Left renal pelvis (tissue), 4 donors: ENCODE results near the gene PRSS21. TPM values are rescaled to one million over a fixed set of nuclear protein-coding genes. Genes with fewer than 3 reads are reported as not detected.
A peak's percentile ranks its signal among the peaks of the same experiment; 100 is the strongest.

ENCODE experiments used
- DNase-seq, 4 donors: peaks; one replicate each; pipeline ENCODE4 v3.0.0-alpha.2; 2013; ENCODE audit warnings: low read depth in 4 of 4, low spot score in 3 of 4
- polyA plus RNA-seq, 4 donors: library from polyadenylated mRNA; unstranded; fragments of 120-200 nt; gene quantifications; one replicate each; pipeline ENCODE4 v1.2.1, GENCODE V29; 2013; ENCODE audit not compliant: insufficient read length in 4 of 4

PRSS21 gene, protein sequence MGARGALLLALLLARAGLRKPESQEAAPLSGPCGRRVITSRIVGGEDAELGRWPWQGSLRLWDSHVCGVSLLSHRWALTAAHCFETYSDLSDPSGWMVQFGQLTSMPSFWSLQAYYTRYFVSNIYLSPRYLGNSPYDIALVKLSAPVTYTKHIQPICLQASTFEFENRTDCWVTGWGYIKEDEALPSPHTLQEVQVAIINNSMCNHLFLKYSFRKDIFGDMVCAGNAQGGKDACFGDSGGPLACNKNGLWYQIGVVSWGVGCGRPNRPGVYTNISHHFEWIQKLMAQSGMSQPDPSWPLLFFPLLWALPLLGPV
- under 1 TPM in 1 of 4 donors, not detected in 3; 0.44 TPM for polyA plus RNA-seq

DNA sequence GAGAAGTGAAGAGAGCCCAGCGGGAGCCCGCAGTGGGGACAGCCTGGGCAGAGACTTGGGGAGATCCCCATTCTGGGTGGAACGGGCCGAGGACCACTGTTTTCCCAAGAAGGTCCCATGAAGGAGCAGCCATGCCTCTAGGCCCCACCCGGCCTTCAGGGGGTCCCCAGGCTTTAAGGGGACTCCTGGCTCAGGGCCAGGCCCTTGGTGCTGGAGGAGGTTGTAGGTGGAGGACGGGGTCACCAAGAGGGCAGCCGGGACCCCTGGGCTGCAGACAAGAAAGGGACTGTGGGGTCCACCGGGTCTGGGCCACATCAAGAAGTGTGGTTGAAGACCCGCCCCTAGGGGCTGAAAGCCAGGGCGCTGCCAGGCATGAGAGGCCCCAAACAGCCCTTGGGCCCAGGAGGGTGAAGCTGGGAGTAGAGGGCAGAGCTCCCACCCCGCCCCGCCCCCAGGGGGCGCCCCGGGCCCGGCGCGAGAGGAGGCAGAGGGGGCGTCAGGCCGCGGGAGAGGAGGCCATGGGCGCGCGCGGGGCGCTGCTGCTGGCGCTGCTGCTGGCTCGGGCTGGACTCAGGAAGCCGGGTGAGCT, at the start of gene PRSS21:
TSS of gene PRSS21 (plus strand) at position 487 of the 589 bp plus-strand sequence. CDS start at position 519, 32 bp downstream.
- no peak for DNase-seq

DNA sequence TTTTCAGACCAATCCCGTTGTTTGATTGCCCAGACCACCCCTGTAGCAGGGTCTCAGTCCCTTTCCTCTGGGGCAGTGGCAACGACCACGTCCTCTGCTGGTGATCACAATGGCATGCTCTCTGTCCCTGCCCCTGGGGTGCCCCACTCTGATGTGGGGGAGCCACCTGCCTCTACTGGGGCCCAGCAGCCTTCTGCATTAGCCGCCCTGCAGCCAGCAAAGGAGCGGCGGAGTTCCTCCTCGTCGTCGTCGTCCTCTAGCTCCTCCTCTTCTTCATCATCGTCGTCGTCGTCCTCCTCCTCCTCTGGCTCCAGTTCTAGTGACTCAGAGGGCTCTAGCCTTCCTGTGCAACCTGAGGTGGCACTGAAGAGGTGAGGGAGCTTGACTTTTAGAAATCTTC, 49.1 kb upstream of the PRSS21 start:
- DNase-seq: no peak

- DNase-seq: no peak
Measured at GRCh38 chr16:2768403-2769089, 48.5 kb upstream of the PRSS21 start.

DNA sequence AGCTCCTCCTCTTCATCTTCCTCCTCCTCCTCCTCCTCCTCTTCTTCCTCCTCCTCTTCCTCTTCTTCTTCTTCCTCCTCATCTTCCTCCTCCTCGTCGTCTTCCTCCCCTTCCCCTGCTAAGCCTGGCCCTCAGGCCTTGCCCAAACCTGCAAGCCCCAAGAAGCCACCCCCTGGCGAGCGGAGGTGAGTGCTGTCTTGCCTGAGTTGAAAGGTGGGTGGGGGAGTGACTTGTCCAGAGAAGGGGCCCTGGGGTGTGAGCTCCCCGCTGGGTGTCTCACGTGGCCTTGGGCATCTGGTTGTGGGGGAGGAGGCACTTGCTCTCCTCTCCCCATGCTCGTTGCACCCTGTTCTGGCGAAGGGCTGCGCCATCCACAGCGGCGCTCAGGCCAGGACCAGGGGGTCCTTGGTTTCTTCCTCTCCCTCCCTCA, 47.9 kb upstream of the PRSS21 start:
- no peak for DNase-seq

- DNase-seq: no peak
Measured at GRCh38 chr16:2769675-2770056, 47.4 kb upstream of the PRSS21 start.

DNA sequence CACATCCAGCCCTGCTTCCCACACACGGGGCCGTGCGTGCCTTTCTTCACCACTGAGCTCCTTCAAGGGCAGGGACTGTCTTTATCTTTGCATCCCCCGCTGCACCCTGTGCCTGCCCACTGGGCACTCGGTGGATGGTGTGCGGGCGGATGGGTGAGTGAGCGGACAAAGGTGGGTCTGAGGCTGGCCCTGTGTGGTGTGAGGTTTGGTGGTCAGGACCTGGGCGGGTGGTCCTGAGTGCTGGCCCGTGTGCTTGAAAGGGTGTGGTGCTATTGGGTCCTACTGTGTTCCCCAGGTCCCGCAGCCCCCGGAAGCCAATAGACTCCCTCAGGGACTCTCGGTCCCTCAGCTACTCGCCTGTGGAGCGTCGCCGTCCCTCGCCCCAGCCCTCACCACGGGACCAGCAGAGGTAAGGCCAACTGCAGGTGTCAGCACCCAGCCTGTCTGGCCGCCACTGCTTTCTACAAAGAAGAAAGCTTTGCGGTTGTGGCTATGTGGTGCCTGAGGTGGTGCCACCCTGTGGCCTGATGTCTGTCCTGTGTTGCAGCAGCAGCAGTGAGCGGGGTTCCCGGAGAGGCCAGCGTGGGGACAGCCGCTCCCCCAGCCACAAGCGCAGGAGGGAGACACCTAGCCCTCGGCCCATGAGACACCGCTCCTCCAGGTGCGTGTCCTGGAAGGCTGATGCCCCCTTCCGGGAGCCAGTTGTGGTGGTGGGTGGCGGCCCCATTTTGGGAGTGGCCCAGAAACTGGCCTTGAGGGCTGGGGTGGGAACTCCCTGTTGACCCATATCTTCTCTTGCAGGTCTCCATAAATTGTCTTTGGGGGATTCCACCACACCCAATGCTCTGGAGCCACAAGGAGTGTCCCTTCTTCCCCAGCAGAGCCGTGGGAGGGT, 46.7 kb upstream of the PRSS21 start:
- DNase-seq: no peak

GRCh38 chr16:2771496-2772402, 45.3 kb upstream of the PRSS21 start:
- no peak for DNase-seq

DNA sequence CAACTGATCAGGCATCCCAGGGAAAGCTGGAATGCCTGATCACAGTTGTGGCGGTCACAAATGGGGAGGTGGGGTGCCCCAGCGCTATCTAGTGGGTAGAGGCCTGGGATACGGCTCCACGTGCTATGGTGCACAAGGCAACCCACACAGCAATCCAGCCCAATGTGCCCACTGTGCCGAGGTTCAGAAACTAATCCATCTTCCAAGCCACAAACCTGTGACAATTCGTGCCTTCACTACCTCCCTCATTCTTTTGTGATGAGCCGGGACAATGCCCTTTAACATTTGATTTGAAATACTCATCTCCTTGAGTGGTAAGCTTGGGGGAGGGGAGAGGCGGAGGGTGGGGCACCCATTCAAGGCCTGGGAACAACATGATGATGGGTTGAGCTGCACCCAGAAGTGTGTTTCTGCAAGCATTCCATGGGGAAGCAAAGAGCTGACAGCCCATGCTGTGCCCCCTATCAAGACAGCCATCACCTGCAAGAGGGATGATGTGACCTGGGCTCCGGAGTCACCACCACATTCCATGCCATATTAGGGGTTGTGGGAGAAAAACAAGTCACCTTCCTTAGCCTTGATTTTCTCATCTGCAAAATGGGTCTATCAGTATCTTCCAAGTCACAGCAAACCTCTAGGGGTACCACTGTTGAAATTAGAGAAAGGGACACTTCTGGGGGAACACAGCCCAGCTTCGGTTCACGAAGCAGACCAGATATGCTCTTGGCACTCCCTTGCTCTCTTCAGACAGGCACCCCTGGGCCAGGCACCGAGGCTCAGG, 43.7 kb upstream of the PRSS21 start:
- no peak for DNase-seq

GRCh38 chr16:2774161-2774891, 42.7 kb upstream of the PRSS21 start:
- no peak for DNase-seq

DNA sequence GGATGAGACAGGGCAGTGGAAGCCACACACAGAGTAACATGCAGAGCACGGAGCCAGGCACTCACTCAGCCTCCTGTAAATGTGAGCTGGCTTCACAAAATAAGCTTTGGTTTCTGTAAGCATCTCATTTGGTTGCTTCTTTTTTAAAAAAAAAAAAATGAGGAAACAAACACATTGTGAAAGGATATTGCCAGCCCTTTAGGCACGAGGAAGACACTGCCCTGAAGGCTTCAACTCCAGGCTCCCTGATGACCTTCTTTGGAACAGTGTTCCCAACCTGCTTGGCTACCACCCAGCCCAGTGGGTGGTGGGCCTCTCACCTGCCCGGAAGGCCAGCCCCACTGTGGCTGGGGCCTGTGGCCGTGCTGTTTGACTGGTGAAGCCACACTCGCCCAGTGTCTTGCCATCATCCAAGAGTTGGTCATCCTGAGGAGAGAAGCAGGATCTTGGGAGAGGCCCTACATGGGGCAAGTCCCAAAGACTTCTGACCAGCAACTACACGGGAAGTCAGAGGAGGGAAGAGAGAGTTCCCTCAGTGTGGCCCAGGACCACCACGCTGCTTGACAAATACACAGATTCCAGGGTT, 41.8 kb upstream of the PRSS21 start:
- no peak for DNase-seq

- DNase-seq: no peak
Measured at GRCh38 chr16:2775765-2776499, 41.1 kb upstream of the PRSS21 start.

DNA sequence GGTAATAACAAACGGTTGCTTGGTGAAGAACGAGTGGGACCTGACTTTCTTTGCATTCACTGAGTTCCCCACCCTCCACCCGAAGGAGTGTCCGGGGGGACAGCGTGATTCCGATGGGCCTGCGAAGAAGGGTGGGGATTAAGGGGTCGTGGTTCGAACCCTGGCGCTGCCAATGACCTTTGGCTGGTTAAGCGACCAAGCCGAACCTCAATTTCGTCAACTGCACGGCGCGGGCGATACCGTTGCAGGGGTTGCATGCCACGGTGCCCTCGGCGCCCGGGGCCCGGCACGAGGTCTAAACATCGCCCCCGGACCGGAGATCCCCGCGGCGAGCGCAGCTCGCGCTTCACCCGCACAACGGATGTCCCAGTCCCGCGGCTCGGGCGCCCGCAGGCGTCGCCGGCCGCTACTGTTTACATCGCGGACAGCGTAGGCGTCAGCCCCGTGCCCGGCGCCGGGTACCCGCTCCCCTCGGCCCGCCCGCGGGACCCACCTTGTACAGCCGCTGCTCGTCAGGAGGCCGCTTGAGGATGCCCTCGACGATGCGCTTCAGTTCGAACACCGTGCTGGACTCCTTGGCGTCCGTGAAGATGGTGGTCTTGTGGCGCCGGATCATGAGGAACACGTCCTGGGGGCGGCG, 40.4 kb upstream of the PRSS21 start:
- DNase-seq: no peak

DNA sequence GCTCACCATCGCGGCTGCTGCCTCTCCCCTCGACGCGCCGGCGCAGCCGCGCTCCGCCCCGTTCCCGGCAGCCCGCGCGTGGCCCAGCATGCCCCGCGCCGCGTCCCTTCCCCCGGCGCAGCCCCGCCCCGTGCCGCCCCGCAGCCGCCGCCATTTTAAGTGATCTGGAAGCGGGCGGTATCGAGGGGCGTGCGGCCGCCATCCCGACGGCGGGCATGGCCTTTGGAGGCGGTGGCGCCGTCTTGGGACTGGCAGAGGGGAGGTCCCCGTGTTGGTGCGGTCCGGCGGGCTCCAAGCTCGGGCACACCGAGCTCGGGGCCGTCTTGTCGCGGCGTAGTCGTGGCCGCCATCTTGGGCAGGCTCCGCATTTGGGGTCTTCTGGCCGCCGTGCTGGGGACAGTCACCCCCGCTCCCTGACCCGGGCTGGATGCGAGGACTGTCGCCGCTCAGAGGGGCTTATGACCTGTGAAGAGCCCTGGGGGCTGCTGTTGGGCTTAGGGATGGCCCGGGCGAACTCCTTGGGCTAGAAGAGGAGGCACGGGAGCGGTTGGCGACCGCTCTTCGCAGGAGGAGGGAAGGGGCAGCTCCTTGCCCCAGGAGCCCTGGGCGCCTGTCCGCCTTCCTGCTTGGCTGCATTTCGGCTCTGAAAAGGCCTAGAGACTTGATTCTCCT, 39.7 kb upstream of the PRSS21 start, which contains the start of gene ELOB:
TSS of gene ELOB (minus strand) at position 50 of the 672 bp plus-strand sequence. CDS start at position 9, 41 bp downstream.
- peak; percentile 74 to 79 (median 78) for DNase-seq

DNA sequence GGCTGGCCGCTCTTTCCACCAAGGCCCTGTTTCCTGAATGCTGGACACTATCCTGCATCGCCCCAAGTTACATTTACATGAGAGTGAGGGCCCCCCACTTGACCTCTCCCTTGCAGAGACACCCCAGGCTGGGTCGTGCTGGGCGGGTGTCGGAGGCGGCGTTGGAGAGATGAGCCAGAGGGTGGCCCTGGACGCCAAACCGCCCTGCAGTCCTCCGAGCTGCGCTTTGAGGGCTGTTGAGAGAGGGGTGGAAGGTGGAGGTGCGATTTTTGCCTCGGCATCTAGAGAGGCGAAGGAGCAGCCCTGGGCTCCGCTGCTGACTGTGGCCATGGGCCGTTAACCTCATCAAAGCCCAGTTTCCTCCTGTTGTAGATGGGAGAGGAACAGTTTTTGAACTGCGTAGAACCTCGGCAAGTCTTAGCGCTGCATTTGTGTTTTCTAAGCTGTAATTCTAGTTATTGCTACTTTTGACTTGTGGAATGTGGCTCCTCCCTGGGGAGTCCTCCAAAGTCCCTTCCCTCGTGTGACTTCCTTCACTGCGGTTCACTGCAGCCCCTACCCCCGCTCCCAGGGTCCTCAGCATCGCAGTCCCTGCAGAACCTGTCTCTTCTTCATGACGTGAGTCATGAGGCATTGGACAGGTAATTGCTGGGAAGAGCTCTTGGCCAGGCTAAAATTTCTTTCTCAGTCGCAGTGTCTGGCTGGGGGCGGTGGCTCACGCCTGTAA, 39.0 kb upstream of the PRSS21 start:
- DNase-seq: peak in 3 of 4 donors; percentile 32 to 47 (median 35)

DNA sequence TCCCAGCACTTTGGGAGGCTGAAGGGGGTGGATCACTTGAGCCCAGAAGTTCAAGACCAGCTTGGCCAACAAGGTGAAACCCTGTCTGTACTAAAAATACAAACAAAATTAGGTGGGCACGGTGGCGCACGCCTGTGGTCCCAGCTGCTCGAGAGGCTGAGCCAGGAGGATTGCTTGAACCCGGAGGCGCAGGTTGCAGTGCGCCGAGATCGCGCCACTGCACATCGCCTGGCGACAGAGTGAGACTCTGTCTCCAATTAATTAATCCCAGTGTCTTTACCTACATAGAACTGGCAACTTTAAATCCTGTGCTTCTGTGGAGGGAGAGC, 38.4 kb upstream of the PRSS21 start:
- DNase-seq: no peak
